AG10803 (cell line): ENCODE measurements around the gene FBXL7.

Experiments used
- DNase-seq: peaks from one replicate; pipeline ENCODE4 v3.0.0; 2010; ENCODE audit warnings: low read depth
- H3K4me3 ChIP-seq: 2 replicates; pipeline ENCODE4 v1.5.1; 2011; ENCODE audit warnings: mild to moderate bottlenecking, low read length, control low read depth
- CTCF ChIP-seq: conservative IDR thresholded peaks from 2 replicates; pipeline ENCODE4 v1.5.1; 2011; ENCODE audit warnings: mild to moderate bottlenecking, low read length, control low read depth, inconsistent platforms

FBXL7 gene

DNA sequence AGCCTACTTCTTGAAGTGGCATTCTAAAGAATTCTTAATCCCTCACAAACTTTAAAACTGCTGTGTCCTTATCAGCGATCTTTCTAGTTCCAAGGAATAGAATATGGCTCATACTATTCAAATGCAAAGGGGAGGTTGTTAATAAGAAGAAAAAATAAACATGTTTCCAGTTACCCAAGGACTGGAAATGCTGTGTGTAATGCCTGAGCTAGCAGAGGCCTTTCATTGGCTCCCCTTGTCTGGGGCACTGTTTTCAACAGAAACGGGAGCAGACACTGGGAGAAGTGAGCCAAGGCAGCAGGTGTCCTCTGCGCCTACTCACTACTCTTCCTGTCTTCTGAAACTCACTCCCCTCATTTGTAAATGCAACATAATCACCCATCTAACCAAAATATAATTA, 426.6 kb downstream of the FBXL7 start:
- no peak for DNase-seq
- TF ChIP-seq CTCF, result no peak
- H3K4me3 ChIP-seq, result no peak overlapping the region

DNA sequence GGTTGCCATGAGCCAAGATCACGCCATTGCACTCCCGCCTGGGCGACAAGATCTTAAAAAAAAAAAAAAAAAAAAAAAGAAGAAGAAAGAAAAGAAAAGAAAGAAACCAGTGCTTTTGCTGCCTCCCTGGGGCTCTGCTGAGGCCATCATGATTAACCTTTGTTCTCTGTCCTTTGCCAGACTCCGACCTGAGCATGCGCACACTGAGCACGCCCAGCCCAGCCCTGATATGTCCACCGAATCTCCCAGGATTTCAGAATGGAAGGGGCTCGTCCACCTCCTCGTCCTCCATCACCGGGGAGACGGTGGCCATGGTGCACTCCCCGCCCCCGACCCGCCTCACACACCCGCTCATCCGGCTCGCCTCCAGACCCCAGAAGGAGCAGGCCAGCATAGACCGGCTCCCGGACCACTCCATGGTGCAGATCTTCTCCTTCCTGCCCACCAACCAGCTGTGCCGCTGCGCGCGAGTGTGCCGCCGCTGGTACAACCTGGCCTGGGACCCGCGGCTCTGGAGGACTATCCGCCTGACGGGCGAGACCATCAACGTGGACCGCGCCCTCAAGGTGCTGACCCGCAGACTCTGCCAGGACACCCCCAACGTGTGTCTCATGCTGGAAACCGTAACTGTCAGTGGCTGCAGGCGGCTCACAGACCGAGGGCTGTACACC, 427.9 kb downstream of the FBXL7 start:
- TF ChIP-seq CTCF, result no peak
- no peak overlapping the region for H3K4me3 ChIP-seq

DNA sequence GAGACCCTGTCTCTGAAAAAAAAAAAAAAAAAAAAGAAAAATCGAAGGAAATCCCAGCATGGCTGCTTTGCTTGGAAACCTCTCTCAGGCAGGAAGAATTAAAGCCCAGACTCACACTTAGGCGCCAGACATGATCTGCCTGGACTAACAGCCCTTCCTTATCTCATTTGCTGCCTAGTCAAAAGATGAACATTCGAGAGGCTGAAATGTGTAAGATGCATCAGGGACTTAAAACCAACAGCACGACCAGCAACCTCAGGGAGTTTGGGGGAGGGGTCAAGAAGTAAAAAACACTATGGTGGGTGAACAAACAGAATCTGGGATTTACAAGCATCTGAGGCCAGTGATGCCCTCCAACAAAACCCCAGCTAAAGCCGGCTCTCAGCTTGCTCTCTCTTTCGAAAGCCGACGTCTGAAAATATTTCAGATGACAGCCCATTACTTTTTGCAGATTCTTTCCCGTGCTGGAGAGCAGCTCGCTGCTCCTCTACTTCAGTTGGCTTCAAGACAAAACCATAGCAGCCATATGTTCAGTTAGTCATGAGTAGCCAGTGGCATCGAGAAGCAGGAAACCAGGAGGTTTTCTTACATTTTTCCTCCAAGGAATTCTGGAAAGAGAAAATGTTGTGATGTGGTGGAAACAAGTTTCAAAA, 429.8 kb downstream of the FBXL7 start:
- DNase-seq, result peak; percentile 89
- H3K4me3 ChIP-seq, result no peak overlapping the region
- TF ChIP-seq CTCF, result no peak

More for the DNA sequence above, 427.9 kb downstream of the FBXL7 start:
- no peak for DNase-seq

DNA sequence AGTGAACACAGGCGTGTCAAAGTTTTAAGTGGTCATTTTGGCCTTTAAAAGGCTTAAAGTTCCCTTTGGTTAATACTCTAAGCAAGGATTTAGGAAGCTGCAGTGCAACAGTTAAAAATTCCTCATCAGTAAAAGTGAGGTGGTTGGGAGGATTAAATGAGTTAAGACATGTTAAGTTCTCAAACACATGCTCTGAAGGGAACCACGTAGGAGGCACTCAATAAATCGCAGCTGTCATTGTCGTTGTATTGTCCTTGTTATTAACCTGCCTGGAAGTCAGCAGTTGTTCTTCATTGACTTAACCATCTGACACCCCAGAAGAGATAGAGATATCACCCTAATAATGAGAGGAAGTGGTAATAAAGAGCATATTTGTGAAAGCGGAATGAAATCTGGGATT, 432.1 kb downstream of the FBXL7 start:
- no peak for TF ChIP-seq CTCF
- DNase-seq, result no peak
- no peak overlapping the region for H3K4me3 ChIP-seq

- no peak overlapping the region for H3K4me3 ChIP-seq
- DNase-seq, result no peak
- no peak for TF ChIP-seq CTCF
Measured at GRCh38 chr5:15933259-15934207, 433.6 kb downstream of the FBXL7 start.

- no peak overlapping the region for H3K4me3 ChIP-seq
- TF ChIP-seq CTCF, result no peak
- no peak for DNase-seq
Measured at GRCh38 chr5:15936505-15937245, 436.7 kb downstream of the FBXL7 start.
